GM12878 (cell line): ENCODE results near the gene TECPR1. TPM values are rescaled to one million over a fixed set of nuclear protein-coding genes. Genes with fewer than 3 reads are reported as not detected.

Source experiments
- ATAC-seq: fragments of 200-7000 bp; cut with Tn5 transposase; 3 replicates; pipeline ENCODE4 v1.9.1; 2020; ENCODE audit warnings: mild to moderate bottlenecking, moderate library complexity
- BruUV-seq: library from RNA; stranded (reverse); fragments of 400-500 nt; replicated peaks from 2 replicates; lab custom pipeline; 2021; lab: Mats Ljungman, UMichigan
- CTCF ChIA-PET: fragments of 300-600 bp; sonication (Branson Sonifier 250); formaldehyde crosslinking; extraction: SDS; loops from one replicate; lab custom pipeline; 2021; ENCODE audit warnings: inconsistent platforms; lab: Yijun Ruan, JAX
- POLR2A ChIA-PET: fragments of 350-600 bp; formaldehyde crosslinking; extraction: SDS; loops from one replicate; lab custom pipeline; 2021; ENCODE audit warnings: inconsistent platforms; lab: Charles Lee
- RAD21 ChIA-PET: fragments of 300-600 bp; sonication (Branson Sonifier 250); formaldehyde crosslinking; loops from one replicate; lab custom pipeline; 2023; ENCODE audit warnings: antibody characterized with exemption; ENCODE audit not compliant: unreplicated experiment; lab: Charles Lee
- SMC1A ChIA-PET: fragments of 300-600 bp; sonication (Branson Sonifier 250); formaldehyde crosslinking; loops from one replicate; lab custom pipeline; 2023; ENCODE audit not compliant: unreplicated experiment, uncharacterized antibody; lab: Charles Lee
- DNase-seq: peaks from one replicate; pipeline ENCODE4 v3.0.0-alpha.2; 2011; ENCODE audit warnings: low read depth, low spot score
- FAIRE-seq: peaks from 3 replicates; lab custom pipeline; 2011; peaks lifted over from hg19 to GRCh38; lab: Jason Lieb, UNC
- H2AFZ ChIP-seq: 2 replicates; pipeline ENCODE4 v1.6.0; 2011; ENCODE audit warnings: low read depth, low read length, control low read depth; ENCODE audit not compliant: control insufficient read depth
- H3K27ac ChIP-seq: 2 replicates; pipeline ENCODE4 v1.5.1; 2011; ENCODE audit warnings: control low read depth; ENCODE audit not compliant: control insufficient read depth, insufficient read depth
- H3K27me3 ChIP-seq, 2 experiments: replicated peaks in 1 of 2; 2 replicates each; pipeline versions ENCODE4 v1.6.0 to v1.6.1; 2011; ENCODE audit warnings: low read length in 1 of 2; ENCODE audit not compliant: control insufficient read depth in 2 of 2, insufficient read depth in 2 of 2
- H3K36me3 ChIP-seq, 2 experiments: 2 replicates each; pipeline ENCODE4 v1.5.1; 2011; ENCODE audit warnings: low read length in 1 of 2; ENCODE audit not compliant: control insufficient read depth in 2 of 2, insufficient read depth in 2 of 2
- H3K4me1 ChIP-seq: 2 replicates; pipeline ENCODE4 v1.6.1; 2011; ENCODE audit warnings: mild to moderate bottlenecking, low read length, moderate library complexity, mixed read lengths; ENCODE audit not compliant: control insufficient read depth, insufficient read depth
- H3K4me2 ChIP-seq: 2 replicates; pipeline ENCODE4 v1.6.0; 2011; ENCODE audit warnings: control low read depth; ENCODE audit not compliant: control insufficient read depth, insufficient read depth
- H3K4me3 ChIP-seq: fragments of 200-600 bp; sonication (generic); 2 replicates; pipeline ENCODE4 v1.5.1; 2016
- H3K79me2 ChIP-seq: 2 replicates; pipeline ENCODE4 v1.6.0; 2011; ENCODE audit warnings: low read length; ENCODE audit not compliant: control insufficient read depth, insufficient read depth
- H3K9ac ChIP-seq: 2 replicates; pipeline ENCODE4 v1.8.0; 2011; ENCODE audit warnings: low read length, control low read depth, mixed read lengths; ENCODE audit not compliant: control insufficient read depth, insufficient read depth
- H3K9me3 ChIP-seq: replicated peaks from 3 replicates; pipeline ENCODE4 v1.5.1; 2011; ENCODE audit warnings: mild to moderate bottlenecking, low read length; ENCODE audit not compliant: control insufficient read depth, insufficient read depth
- H4K20me1 ChIP-seq: 2 replicates; pipeline ENCODE4 v1.6.0; 2011; ENCODE audit not compliant: control insufficient read depth, insufficient read depth
- GABPA ChIP-seq: IDR thresholded peaks from 2 replicates; pipeline ENCODE4 v1.6.1; 2014; ENCODE audit warnings: antibody characterized with exemption, low read depth, mild to moderate bottlenecking, inconsistent platforms
- MTA2 ChIP-seq: fragments of 450-650 bp; IDR thresholded peaks from 2 replicates; pipeline ENCODE4 v1.6.1; 2016; ENCODE audit warnings: low read depth, mild to moderate bottlenecking, moderate library complexity
- PAX5 ChIP-seq: IDR thresholded peaks from 2 replicates; pipeline ENCODE4 v1.6.1; 2011; ENCODE audit warnings: low read depth, low read length, borderline replicate concordance
- TARDBP ChIP-seq: IDR thresholded peaks from 2 replicates; pipeline ENCODE4 v1.6.1; 2016; ENCODE audit warnings: borderline replicate concordance
- ZZZ3 ChIP-seq: IDR thresholded peaks from 2 replicates; pipeline ENCODE4 v1.6.1; 2011; ENCODE audit warnings: low read depth; ENCODE audit not compliant: control insufficient read depth, insufficient read length
- WGBS: methylation state at CpG from one replicate; pipeline ENCODE4 v1.1.6; 2016; ENCODE audit warnings: low lambda C conversion rate; ENCODE audit not compliant: insufficient replicate concordance, insufficient coverage; ENCODE audit errors: missing lambda C conversion rate; 5-methylcytosine and 5-hydroxymethylcytosine counted together
- in situ Hi-C: fragments of 300-500 bp; cut with MboI; formaldehyde crosslinking; loops from 9 replicates; pipeline ENCODE4 v1.14.3; 2018; ENCODE audit warnings: mixed read lengths
- intact Hi-C: fragments of 100-400 bp; cut with micrococcal nuclease; formaldehyde crosslinking; loops from one replicate; pipeline ENCODE4 v1.14.2; 2022; ENCODE audit not compliant: unreplicated experiment
- polyA plus RNA-seq, 11 experiments: library from polyadenylated mRNA; depleted of rRNA in 4 of 11; unstranded in 6 of 11; stranded (reverse) in 5 of 11; fragments of >200 nt; fragmentation: Nextera tagmentation in 4 of 11; fragmentation: Illumina TruSeq in 1 of 11; extraction: Ambion mirVana in 4 of 11; extraction: Trizol in 1 of 11; gene quantifications; 1 replicate in 1 of 11; 2 replicates in 10 of 11; pipeline versions ENCODE4 v1.2.1 to v1.2.3, GENCODE V29; 2011 to 2016; ENCODE audit warnings: inconsistent platforms in 2 of 11, missing spikeins in 2 of 11, low read depth in 1 of 11
- total RNA-seq, 4 experiments: library from RNA; depleted of rRNA in 3 of 4; stranded (reverse); fragments of >200 nt in 3 of 4; fragmentation: Illumina TruSeq in 1 of 4; extraction: Trizol in 1 of 4; gene quantifications; 2 replicates each; pipeline versions ENCODE4 v1.2.1 to v1.2.3, GENCODE V29; 2013 to 2021
- TF ChIP-seq, protein P1 (sequence below): IDR thresholded peaks from 2 replicates; pipeline ENCODE4 v1.6.1; 2012; ENCODE audit warnings: low read depth, low read length, improper control_type of control experiment
- TF ChIP-seq, protein P2 (sequence below): IDR thresholded peaks from 2 replicates; pipeline ENCODE4 v1.6.1; 2012; ENCODE audit warnings: improper control_type of control experiment, low read depth, low read length; ENCODE audit not compliant: insufficient replicate concordance
- TF ChIP-seq, protein P3 (sequence below): fragments of 450-650 bp; IDR thresholded peaks from 2 replicates; pipeline ENCODE4 v1.6.1; 2018; ENCODE audit warnings: mild to moderate bottlenecking, low read depth, moderate library complexity; ENCODE audit not compliant: partially characterized antibody

TECPR1 gene
- total and polyA plus RNA-seq, 10 of the 15 experiments (the other 5 are each of a cell fraction or from before 2014, with no cell fraction given) = 0.26 to 16.8 (median 4.2) TPM

DNA sequence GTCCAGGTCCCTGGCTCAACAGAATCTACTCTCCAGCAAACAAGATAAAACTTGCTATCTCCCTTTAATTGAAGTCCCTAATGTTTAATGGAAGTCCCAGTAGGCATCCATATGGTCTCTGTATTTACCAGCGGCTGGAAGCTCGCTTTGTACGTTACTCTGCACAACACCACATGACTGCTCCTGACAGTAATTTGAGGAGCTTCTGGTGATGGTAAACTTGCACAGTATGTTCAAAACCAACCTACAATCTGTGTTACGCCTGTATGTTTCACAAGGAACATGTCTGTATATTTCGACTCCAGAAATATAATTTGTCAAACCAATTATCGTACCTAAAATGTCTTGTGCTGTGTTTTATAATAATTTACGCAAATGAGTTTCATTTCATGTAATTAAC is 4.4 kb upstream of the TECPR1 start:
- Histone ChIP-seq H3K4me1 (0 out of 2 replicates have a peak, but pooled peaks cover 3% of the 10 kb centered on the region), H3K4me2 (no peak overlapping the region), H3K27ac (no peak overlapping the region), H3K79me2 (peaks cover 10% of the 10 kb centered on the region), H3K9ac (no peak overlapping the region), H3K4me3 (no peak overlapping the region), H3K9me3 (no peaks in the 10 kb centered on the region; the same call in 2 of the 3 replicates), H3K36me3 (no peaks in the 10 kb centered on the region), H3K27me3 (no peaks in the 10 kb centered on the region), H4K20me1 (no peaks in the 10 kb centered on the region), H2AFZ (no peak overlapping the region)
- TF ChIP-seq GABPA (no peak), MTA2 (no peak), PAX5 (no peak), ZZZ3 (no peak), TARDBP (no peak)
- TF ChIP-seq, protein P1, sequence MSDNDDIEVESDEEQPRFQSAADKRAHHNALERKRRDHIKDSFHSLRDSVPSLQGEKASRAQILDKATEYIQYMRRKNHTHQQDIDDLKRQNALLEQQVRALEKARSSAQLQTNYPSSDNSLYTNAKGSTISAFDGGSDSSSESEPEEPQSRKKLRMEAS = no peak
- TF ChIP-seq, protein P2, sequence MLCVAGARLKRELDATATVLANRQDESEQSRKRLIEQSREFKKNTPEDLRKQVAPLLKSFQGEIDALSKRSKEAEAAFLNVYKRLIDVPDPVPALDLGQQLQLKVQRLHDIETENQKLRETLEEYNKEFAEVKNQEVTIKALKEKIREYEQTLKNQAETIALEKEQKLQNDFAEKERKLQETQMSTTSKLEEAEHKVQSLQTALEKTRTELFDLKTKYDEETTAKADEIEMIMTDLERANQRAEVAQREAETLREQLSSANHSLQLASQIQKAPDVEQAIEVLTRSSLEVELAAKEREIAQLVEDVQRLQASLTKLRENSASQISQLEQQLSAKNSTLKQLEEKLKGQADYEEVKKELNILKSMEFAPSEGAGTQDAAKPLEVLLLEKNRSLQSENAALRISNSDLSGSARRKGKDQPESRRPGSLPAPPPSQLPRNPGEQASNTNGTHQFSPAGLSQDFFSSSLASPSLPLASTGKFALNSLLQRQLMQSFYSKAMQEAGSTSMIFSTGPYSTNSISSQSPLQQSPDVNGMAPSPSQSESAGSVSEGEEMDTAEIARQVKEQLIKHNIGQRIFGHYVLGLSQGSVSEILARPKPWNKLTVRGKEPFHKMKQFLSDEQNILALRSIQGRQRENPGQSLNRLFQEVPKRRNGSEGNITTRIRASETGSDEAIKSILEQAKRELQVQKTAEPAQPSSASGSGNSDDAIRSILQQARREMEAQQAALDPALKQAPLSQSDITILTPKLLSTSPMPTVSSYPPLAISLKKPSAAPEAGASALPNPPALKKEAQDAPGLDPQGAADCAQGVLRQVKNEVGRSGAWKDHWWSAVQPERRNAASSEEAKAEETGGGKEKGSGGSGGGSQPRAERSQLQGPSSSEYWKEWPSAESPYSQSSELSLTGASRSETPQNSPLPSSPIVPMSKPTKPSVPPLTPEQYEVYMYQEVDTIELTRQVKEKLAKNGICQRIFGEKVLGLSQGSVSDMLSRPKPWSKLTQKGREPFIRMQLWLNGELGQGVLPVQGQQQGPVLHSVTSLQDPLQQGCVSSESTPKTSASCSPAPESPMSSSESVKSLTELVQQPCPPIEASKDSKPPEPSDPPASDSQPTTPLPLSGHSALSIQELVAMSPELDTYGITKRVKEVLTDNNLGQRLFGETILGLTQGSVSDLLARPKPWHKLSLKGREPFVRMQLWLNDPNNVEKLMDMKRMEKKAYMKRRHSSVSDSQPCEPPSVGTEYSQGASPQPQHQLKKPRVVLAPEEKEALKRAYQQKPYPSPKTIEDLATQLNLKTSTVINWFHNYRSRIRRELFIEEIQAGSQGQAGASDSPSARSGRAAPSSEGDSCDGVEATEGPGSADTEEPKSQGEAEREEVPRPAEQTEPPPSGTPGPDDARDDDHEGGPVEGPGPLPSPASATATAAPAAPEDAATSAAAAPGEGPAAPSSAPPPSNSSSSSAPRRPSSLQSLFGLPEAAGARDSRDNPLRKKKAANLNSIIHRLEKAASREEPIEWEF = no peak
- TF ChIP-seq, protein P3, sequence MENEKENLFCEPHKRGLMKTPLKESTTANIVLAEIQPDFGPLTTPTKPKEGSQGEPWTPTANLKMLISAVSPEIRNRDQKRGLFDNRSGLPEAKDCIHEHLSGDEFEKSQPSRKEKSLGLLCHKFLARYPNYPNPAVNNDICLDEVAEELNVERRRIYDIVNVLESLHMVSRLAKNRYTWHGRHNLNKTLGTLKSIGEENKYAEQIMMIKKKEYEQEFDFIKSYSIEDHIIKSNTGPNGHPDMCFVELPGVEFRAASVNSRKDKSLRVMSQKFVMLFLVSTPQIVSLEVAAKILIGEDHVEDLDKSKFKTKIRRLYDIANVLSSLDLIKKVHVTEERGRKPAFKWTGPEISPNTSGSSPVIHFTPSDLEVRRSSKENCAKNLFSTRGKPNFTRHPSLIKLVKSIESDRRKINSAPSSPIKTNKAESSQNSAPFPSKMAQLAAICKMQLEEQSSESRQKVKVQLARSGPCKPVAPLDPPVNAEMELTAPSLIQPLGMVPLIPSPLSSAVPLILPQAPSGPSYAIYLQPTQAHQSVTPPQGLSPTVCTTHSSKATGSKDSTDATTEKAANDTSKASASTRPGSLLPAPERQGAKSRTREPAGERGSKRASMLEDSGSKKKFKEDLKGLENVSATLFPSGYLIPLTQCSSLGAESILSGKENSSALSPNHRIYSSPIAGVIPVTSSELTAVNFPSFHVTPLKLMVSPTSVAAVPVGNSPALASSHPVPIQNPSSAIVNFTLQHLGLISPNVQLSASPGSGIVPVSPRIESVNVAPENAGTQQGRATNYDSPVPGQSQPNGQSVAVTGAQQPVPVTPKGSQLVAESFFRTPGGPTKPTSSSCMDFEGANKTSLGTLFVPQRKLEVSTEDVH = no peak
- RAD21 ChIA-PET = no interaction called here
- CTCF ChIA-PET = no interaction called here
- ATAC-seq (no peak), DNase-seq (no peak), FAIRE-seq (no peak)
- intact Hi-C loops (no loop called here), in situ Hi-C loops (no loop called here)
- WGBS = 97% methylated on average over 7 of the region's 7 CpGs
- SMC1A ChIA-PET = interaction anchor here (0.7 kb wide), 1 partner anchor 123 kb away, joined by 3 read pairs; no protein-coding TSS in a partner anchor
- POLR2A ChIA-PET = no interaction called here
- BruUV-seq = no TSS peak
